ENCODE measurements around the gene ALG2.

Gene ALG2

DNA sequence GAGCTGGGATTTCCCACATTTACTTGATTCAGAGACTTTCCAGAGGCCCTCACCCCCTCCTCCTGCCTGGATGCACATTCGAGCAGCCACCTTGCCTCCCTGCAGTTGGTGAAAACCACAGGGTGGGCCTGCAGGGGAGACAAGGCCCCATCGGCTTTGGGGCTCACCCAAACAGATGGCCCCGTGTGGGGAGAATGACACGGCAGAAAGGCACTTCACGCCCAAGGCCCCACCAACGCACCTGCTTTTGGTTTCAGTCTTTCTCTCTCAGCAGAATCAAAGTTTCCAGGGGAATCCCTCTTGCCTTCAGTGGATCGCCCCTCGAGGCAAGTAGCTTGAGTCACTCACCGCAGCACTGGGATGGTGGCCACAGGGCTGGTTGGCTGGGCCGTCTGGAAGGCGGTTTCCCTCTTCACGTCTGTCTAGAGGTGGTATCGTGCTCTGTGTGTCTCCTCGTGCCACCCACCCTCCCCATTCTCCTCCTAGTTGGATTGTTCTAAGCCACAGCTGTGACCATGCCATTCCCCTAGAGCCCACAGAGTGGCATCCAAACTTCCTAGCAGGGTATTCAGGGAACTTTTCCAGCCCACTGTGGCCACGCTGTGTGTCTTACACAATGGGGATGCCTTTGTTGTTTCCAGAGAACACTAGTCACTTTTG is 32.2 kb upstream of the ALG2 start:
- no peak for DNase-seq (ENCODE audit: low read depth in 2 of 2)
- H3K4me3 ChIP-seq (replicated peaks in 1 of 2; ENCODE audit: low read depth in 2 of 2, low read length in 2 of 2) = no peak overlapping the region
- TF ChIP-seq, protein P1, sequence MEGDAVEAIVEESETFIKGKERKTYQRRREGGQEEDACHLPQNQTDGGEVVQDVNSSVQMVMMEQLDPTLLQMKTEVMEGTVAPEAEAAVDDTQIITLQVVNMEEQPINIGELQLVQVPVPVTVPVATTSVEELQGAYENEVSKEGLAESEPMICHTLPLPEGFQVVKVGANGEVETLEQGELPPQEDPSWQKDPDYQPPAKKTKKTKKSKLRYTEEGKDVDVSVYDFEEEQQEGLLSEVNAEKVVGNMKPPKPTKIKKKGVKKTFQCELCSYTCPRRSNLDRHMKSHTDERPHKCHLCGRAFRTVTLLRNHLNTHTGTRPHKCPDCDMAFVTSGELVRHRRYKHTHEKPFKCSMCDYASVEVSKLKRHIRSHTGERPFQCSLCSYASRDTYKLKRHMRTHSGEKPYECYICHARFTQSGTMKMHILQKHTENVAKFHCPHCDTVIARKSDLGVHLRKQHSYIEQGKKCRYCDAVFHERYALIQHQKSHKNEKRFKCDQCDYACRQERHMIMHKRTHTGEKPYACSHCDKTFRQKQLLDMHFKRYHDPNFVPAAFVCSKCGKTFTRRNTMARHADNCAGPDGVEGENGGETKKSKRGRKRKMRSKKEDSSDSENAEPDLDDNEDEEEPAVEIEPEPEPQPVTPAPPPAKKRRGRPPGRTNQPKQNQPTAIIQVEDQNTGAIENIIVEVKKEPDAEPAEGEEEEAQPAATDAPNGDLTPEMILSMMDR (IDR thresholded peaks at IDR 0.05; ENCODE audit: low read depth, low read length) = no peak

DNA sequence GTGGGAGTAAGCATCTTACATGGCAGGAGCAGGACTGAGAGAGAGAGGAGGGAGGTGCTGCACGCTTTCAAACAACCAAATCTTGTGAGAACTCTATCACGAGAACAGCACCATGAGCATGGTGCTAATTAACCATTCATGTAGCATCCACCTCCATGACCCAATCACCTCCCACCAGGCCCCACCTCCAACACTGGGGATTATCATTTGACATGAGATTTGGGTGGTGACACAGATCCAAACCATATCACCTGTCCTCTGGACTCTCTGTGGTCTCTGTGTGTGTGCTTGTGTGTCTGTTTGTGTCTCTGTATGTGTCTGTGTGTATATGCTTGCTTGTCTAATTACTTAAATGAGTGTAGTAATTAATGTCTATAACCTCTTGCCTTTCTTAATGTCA is 31.4 kb upstream of the ALG2 start:
- TF ChIP-seq, protein P1 (IDR thresholded peaks at IDR 0.05; ENCODE audit: low read depth, low read length) = no peak
- no peak overlapping the region for H3K4me3 ChIP-seq (replicated peaks in 1 of 2; ENCODE audit: low read depth in 2 of 2, low read length in 2 of 2)
- DNase-seq (ENCODE audit: low read depth in 2 of 2) = no peak

DNA sequence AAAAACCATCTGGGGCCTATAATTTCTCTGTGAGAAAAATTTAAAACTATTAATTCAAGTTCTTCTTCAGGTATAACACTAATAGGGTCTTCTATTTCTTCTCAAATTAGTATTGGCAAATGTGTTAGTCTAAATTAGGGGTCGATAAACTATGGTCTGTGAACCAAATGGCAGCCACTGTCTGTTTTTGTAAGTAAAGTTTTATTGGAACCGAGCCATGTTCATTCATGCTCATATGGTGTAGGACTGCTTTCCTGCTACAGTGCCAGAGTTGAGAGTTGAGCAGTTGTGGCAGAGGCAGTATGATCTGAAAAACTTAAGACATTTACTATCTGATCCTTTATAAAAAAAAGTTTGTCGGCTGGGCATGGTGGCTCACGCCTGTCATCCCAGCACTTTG is 29.4 kb upstream of the ALG2 start:
- no peak for DNase-seq (ENCODE audit: low read depth in 2 of 2)
- TF ChIP-seq, protein P1 (IDR thresholded peaks at IDR 0.05; ENCODE audit: low read depth, low read length) = no peak
- no peak overlapping the region for H3K4me3 ChIP-seq (replicated peaks in 1 of 2; ENCODE audit: low read depth in 2 of 2, low read length in 2 of 2)

DNA sequence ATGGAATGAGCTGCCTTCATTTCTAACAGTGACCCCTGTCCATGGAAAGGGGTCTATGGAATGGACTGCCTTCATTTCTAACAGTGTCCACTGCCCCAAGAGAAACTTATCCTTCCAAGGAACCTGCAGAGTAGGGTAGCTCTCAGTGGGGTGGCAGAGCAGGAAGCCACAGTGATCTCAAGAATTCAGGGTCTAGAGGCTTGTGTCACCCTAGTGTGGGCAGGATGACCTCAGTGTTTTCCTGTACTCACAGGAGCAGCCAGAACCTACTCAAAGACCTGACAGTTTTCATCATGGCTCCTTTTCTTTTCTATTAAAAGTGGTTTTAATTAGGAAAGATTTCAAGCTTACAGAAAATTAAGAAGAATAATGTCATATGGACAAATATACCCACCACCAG is 27.9 kb upstream of the ALG2 start:
- TF ChIP-seq, protein P1 (IDR thresholded peaks at IDR 0.05; ENCODE audit: low read depth, low read length) = no peak
- DNase-seq (ENCODE audit: low read depth in 2 of 2) = no peak
- no peak overlapping the region for H3K4me3 ChIP-seq (replicated peaks in 1 of 2; ENCODE audit: low read depth in 2 of 2, low read length in 2 of 2)

DNA sequence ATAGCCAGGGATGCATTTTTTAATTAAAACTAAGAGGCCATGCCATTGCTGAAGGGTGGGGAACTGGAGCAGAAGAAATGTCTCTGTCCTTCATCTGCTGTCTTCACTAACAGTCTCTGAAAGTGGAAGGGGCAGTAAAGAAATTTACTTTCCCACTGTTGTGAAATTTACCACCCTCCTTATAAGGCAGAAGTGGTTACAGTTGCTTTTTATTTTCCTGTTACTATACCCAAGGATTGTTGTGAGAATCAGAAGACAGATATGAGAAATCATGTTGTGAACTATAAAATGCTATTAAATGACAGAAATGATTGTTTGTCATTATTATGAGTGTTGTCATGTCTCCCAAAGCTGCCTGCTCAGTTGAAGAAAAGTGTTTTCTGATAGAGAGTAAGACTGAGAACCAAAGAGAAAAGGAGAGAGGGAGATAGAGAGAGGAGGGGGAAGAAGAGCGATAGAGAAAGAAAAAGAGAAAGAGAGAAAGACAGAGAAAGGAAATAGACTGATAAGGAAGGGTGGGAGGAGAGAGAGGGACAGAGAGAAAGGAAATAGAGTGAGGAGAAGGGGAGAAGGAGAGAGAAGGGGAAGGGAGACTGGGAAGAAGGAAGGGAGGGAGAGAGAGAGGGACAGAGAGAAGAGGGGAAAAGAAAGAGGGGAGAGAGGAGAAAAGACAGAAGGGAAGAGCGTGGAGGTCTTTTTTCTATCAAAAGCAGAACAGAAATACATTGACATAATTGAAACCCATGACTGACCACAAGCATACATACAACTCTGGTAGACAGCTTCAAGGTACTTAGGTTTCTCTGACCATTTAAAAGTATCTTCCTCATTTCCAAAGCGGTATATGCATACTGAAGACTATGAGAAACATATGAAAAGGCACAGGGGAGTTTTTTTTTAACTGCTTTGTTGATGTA is 22.9 kb upstream of the ALG2 start:
- TF ChIP-seq, protein P1 (IDR thresholded peaks at IDR 0.05; ENCODE audit: low read depth, low read length) = no peak
- H3K4me3 ChIP-seq (replicated peaks in 1 of 2; ENCODE audit: low read depth in 2 of 2, low read length in 2 of 2) = no peak overlapping the region
- DNase-seq (ENCODE audit: low read depth in 2 of 2) = no peak

DNA sequence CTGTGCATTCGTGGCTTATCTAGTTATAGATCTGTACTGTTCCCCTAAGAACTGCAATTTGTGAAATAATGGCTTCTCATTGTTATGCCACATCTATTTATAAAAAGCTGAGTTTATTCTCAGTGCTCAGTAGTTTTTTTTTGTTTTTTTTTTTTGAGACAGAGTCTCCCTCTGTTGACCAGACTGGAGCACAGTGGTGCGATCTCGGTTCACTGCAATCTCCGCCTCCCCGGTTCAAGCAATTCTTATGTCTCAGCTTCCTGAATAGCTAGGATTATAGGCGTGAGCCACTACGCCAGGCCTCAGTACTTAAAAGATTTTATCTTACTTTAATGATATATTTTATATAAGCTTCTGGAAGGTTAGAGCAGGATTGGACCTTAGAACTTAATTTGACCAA is 19.4 kb upstream of the ALG2 start:
- H3K4me3 ChIP-seq (replicated peaks in 1 of 2; ENCODE audit: low read depth in 2 of 2, low read length in 2 of 2) = no peak overlapping the region
- no peak for DNase-seq (ENCODE audit: low read depth in 2 of 2)
- TF ChIP-seq, protein P1 (IDR thresholded peaks at IDR 0.05; ENCODE audit: low read depth, low read length) = no peak
